Motor neuron (in vitro differentiated cells): Measurements from ENCODE around the gene IL18RAP. TPM values are rescaled to one million over a fixed set of nuclear protein-coding genes. Genes with fewer than 3 reads are reported as not detected.

Source experiments
- ATAC-seq, 8 experiments: fragments of 200-7000 bp; cut with Tn5 transposase; replicated peaks in 6 of 8; 2 replicates each; pipeline ENCODE4 v1.8.0; 2021; ENCODE audit warnings: mild to moderate bottlenecking in 8 of 8, moderate library complexity in 8 of 8
- H3K27ac ChIP-seq, 2 donors: fragments of 250-450 bp; sonication (Bioruptor Pico); 2 replicates each; pipeline ENCODE4 v1.9.0; 2021; ENCODE audit warnings: antibody characterized with exemption in 2 of 2, mild to moderate bottlenecking in 2 of 2, moderate library complexity in 1 of 2
- H3K4me1 ChIP-seq, 2 donors: fragments of 250-450 bp; sonication (Bioruptor Pico); replicated peaks in 1 of 2; 2 replicates each; pipeline ENCODE4 v1.6.1; 2021; ENCODE audit warnings: antibody characterized with exemption in 2 of 2, mild to moderate bottlenecking in 2 of 2, moderate library complexity in 1 of 2
- H3K4me3 ChIP-seq, 5 donors: fragments of 250-450 bp; sonication (Bioruptor Pico); 2 replicates each; pipeline ENCODE4 v1.9.0; 2021; ENCODE audit warnings: antibody characterized with exemption in 5 of 5, mild to moderate bottlenecking in 5 of 5, moderate library complexity in 4 of 5
- WGBS, 10 experiments: fragments of 450-650 bp; shearing (Covaris generic); methylation state at CpG; one replicate each; pipeline ENCODE4 v1.0.0; 2022; 5-methylcytosine and 5-hydroxymethylcytosine counted together
- in situ Hi-C, 9 experiments: fragments of 400-800 bp; cut with MboI; loops; one replicate each; pipeline ENCODE4 v1.15.0; 2021; ENCODE audit warnings: low sequenced_read_pairs in 9 of 9, low pct_unique_long_range_greater_than_20kb in 2 of 9; ENCODE audit not compliant: unreplicated experiment in 9 of 9
- total RNA-seq, 8 experiments: library from RNA; unstranded; fragments of 300-600 nt; gene quantifications; 2 replicates each; pipeline versions ENCODE4 v1.2.3 to v1.2.4, GENCODE V29; 2022

IL18RAP gene
- total RNA-seq, 8 experiments from 2014 or later, result 0.20 to 3.6 (median 1.9) TPM; not detected in 4

- no peak overlapping the region for H3K27ac ChIP-seq
- ATAC-seq, result no peak
- in situ Hi-C loops, result loop anchor here in 1 of 9 experiments (25.0 kb wide), 1 partner anchor 220 kb away; no protein-coding TSS in a partner anchor
- H3K4me3 ChIP-seq, result no peak overlapping the region
- no peaks in the 10 kb centered on the region for H3K4me1 ChIP-seq
These were observed 69.0 kb downstream of the IL18RAP start for GRCh38 chr2:102492006-102492405.

GRCh38 chr2:102494570-102494969, 71.6 kb downstream of the IL18RAP start:
- in situ Hi-C loops, result loop anchor here in 1 of 9 experiments (25.0 kb wide), 1 partner anchor 218 kb away; no protein-coding TSS in a partner anchor
- no peak for ATAC-seq

GRCh38 chr2:102498414-102498813, 75.5 kb downstream of the IL18RAP start:
- no peak overlapping the region for H3K4me3 ChIP-seq
- in situ Hi-C loops, result loop anchor here in 1 of 9 experiments (25.0 kb wide), 1 partner anchor 214 kb away; no protein-coding TSS in a partner anchor
- no peak overlapping the region for H3K27ac ChIP-seq
- 25 to 100% (median 66%) methylated on average over 1 to 2 of the region's 2 CpGs for WGBS, 10 experiments
- ATAC-seq, result no peak
- no peaks in the 10 kb centered on the region for H3K4me1 ChIP-seq

More at GRCh38 chr2:102494570-102494969, 71.6 kb downstream of the IL18RAP start:
- Histone ChIP-seq H3K4me1 (no peaks in the 10 kb centered on the region), H3K4me3 (no peak overlapping the region), H3K27ac (no peak overlapping the region)
- WGBS, 10 experiments, result 21 to 100% (median 75%) methylated on average over 1 of the region's 1 CpG; no CpG with 5 or more reads in 2 of the 10 experiments

GRCh38 chr2:102499558-102499957, 76.6 kb downstream of the IL18RAP start:
- no peak overlapping the region for H3K27ac ChIP-seq
- in situ Hi-C loops, result loop anchor here in 1 of 9 experiments (25.0 kb wide), 1 partner anchor 213 kb away; no protein-coding TSS in a partner anchor
- no peak overlapping the region for H3K4me3 ChIP-seq
- ATAC-seq, result no peak
- no peaks in the 10 kb centered on the region for H3K4me1 ChIP-seq
- 0 to 100% (median 50%) methylated on average over 1 of the region's 1 CpG; no CpG with 5 or more reads in 3 of the 10 experiments for WGBS, 10 experiments

Other genes starting within 250 kb of the IL18RAP start
- gene IL1RL2, start 236.1 kb upstream of the IL18RAP start, total RNA-seq, result under 1 TPM in 3 of 8 experiments, not detected in 5; 0.05 to 0.41 (median 0.14) TPM
- gene IL1RL1, start 111.6 kb upstream of the IL18RAP start, total RNA-seq, result 1 to 10 TPM in 1 of 8 experiments, under 1 TPM in 3, not detected in 4; 0.08 to 2.0 (median 0.34) TPM
- 10 to 100 TPM in 2 of 8 experiments, 1 to 10 TPM in 1, under 1 TPM in 5; 0.17 to 56.7 (median 0.54) TPM for gene IL18R1, start 67.4 kb upstream of the IL18RAP start, total RNA-seq
- 1 to 10 TPM in 3 of 8 experiments, under 1 TPM in 3, not detected in 2; 0.13 to 2.2 (median 1.2) TPM for gene SLC9A4, start 50.1 kb downstream of the IL18RAP start, total RNA-seq
- 1 to 10 TPM in 2 of 8 experiments, under 1 TPM in 6; 0.13 to 2.9 (median 0.92) TPM for gene SLC9A2, start 196.4 kb downstream of the IL18RAP start, total RNA-seq